ENCODE results near the gene MARCHF5.
A peak's percentile ranks its signal among the peaks of the same experiment; 100 is the strongest.

The MARCHF5 gene

GRCh38 chr10:92290837-92291615 is at the start of gene MARCHF5, which contains the start of gene CPEB3:
TSS of gene MARCHF5 (plus strand) at chr10:92291167. CDS start at chr10:92291495, 328 bp downstream.
TSS of gene CPEB3 (minus strand) at chr10:92291078. CDS start at chr10:92240350, 50,728 bp downstream.
- Mint-ChIP-seq H3K36me3 (ENCODE audit: low read depth) (peaks cover 34% of the 10 kb centered on the region), H3K4me1 (ENCODE audit: low read depth) (peaks cover 21% of the 10 kb centered on the region), H3K4me3 (peak within 1 kb of the TSS; percentile 88), H3K9me3 (no peaks in the 10 kb centered on the region), H3K27ac (peak within 1 kb of the TSS; percentile 92), H3K27me3 (no peaks in the 10 kb centered on the region)
- intact Hi-C loops (cut with micrococcal nuclease): loop anchor here (1.0 to 10.0 kb wide), 5 partner anchors 23 to 301 kb away; partner anchors contain the start of gene KIF11

- Mint-ChIP-seq H3K4me1 (ENCODE audit: low read depth) (peaks cover 47% of the 10 kb centered on the region), H3K27ac (peak overlapping the region; percentile 97)
These were observed 49.5 kb upstream of the MARCHF5 start for GRCh38 chr10:92241501-92241900.

GRCh38 chr10:92242380-92242779 is 48.6 kb upstream of the MARCHF5 start:
- Mint-ChIP-seq H3K9me3 (no peaks in the 10 kb centered on the region), H3K4me1 (ENCODE audit: low read depth) (peaks cover 41% of the 10 kb centered on the region), H3K4me3 (no peak overlapping the region), H3K36me3 (ENCODE audit: low read depth) (peaks cover 28% of the 10 kb centered on the region), H3K27me3 (no peaks in the 10 kb centered on the region), H3K27ac (no peak overlapping the region)
- intact Hi-C loops (cut with micrococcal nuclease): loop anchor here (2.0 kb wide), 1 partner anchor 48 kb away; the partner anchor contains the start of genes CPEB3 and MARCHF5

More at GRCh38 chr10:92241501-92241900, 49.5 kb upstream of the MARCHF5 start:
- no peaks in the 10 kb centered on the region for H3K9me3 Mint-ChIP-seq
- H3K36me3 Mint-ChIP-seq (ENCODE audit: low read depth): peaks cover 32% of the 10 kb centered on the region
- intact Hi-C loops (cut with micrococcal nuclease): loop anchor here (2.0 kb wide), 1 partner anchor 31 kb away; no protein-coding TSS in a partner anchor
- H3K27me3 Mint-ChIP-seq: no peaks in the 10 kb centered on the region
- H3K4me3 Mint-ChIP-seq: no peak overlapping the region

- no peaks in the 10 kb centered on the region for H3K9me3 Mint-ChIP-seq
- H3K27ac Mint-ChIP-seq: peak overlapping the region; percentile 80
- peak overlapping the region; percentile 59 for H3K4me3 Mint-ChIP-seq
- H3K27me3 Mint-ChIP-seq: no peaks in the 10 kb centered on the region
- H3K36me3 Mint-ChIP-seq (ENCODE audit: low read depth): peaks cover 25% of the 10 kb centered on the region
- intact Hi-C loops (cut with micrococcal nuclease): loop anchor here (2.0 kb wide), 1 partner anchor 48 kb away; the partner anchor contains the start of genes CPEB3 and MARCHF5
- peaks cover 34% of the 10 kb centered on the region for H3K4me1 Mint-ChIP-seq (ENCODE audit: low read depth)
These were observed 47.9 kb upstream of the MARCHF5 start for GRCh38 chr10:92242910-92243671.

- Mint-ChIP-seq H3K27ac (no peak overlapping the region), H3K27me3 (no peaks in the 10 kb centered on the region), H3K9me3 (no peaks in the 10 kb centered on the region), H3K36me3 (ENCODE audit: low read depth) (peaks cover 12% of the 10 kb centered on the region), H3K4me1 (ENCODE audit: low read depth) (peaks cover 21% of the 10 kb centered on the region), H3K4me3 (no peak overlapping the region)
- intact Hi-C loops (cut with micrococcal nuclease): no loop called here
These were observed 46.2 kb upstream of the MARCHF5 start for GRCh38 chr10:92244796-92245195.

GRCh38 chr10:92248566-92248965 is 42.4 kb upstream of the MARCHF5 start:
- Mint-ChIP-seq H3K4me3 (no peak overlapping the region), H3K36me3 (ENCODE audit: low read depth) (no peaks in the 10 kb centered on the region), H3K9me3 (no peaks in the 10 kb centered on the region), H3K4me1 (ENCODE audit: low read depth) (peaks cover 7% of the 10 kb centered on the region), H3K27me3 (no peaks in the 10 kb centered on the region), H3K27ac (no peak overlapping the region)
- intact Hi-C loops (cut with micrococcal nuclease): no loop called here

GRCh38 chr10:92263396-92263795 is 27.6 kb upstream of the MARCHF5 start:
- peaks cover 7% of the 10 kb centered on the region for H3K36me3 Mint-ChIP-seq (ENCODE audit: low read depth)
- intact Hi-C loops (cut with micrococcal nuclease): no loop called here
- H3K9me3 Mint-ChIP-seq: no peaks in the 10 kb centered on the region

GRCh38 chr10:92264249-92264648 is 26.7 kb upstream of the MARCHF5 start:
- no peaks in the 10 kb centered on the region for H3K9me3 Mint-ChIP-seq
- no peaks in the 10 kb centered on the region for H3K27me3 Mint-ChIP-seq
- H3K27ac Mint-ChIP-seq: no peak overlapping the region
- intact Hi-C loops (cut with micrococcal nuclease): no loop called here
- H3K36me3 Mint-ChIP-seq (ENCODE audit: low read depth): peaks cover 7% of the 10 kb centered on the region
- peaks cover 26% of the 10 kb centered on the region for H3K4me1 Mint-ChIP-seq (ENCODE audit: low read depth)
- no peak overlapping the region for H3K4me3 Mint-ChIP-seq

More at GRCh38 chr10:92263396-92263795, 27.6 kb upstream of the MARCHF5 start:
- Mint-ChIP-seq H3K27ac (no peak overlapping the region), H3K4me1 (ENCODE audit: low read depth) (peaks cover 21% of the 10 kb centered on the region), H3K4me3 (no peak overlapping the region), H3K27me3 (no peaks in the 10 kb centered on the region)

- H3K4me1 Mint-ChIP-seq (ENCODE audit: low read depth): peaks cover 37% of the 10 kb centered on the region
- intact Hi-C loops (cut with micrococcal nuclease): no loop called here
- no peaks in the 10 kb centered on the region for H3K9me3 Mint-ChIP-seq
- H3K27me3 Mint-ChIP-seq: no peaks in the 10 kb centered on the region
- H3K27ac Mint-ChIP-seq: peak overlapping the region; percentile 42
- H3K4me3 Mint-ChIP-seq: no peak overlapping the region
- H3K36me3 Mint-ChIP-seq (ENCODE audit: low read depth): peaks cover 7% of the 10 kb centered on the region
These were observed 25.2 kb upstream of the MARCHF5 start for GRCh38 chr10:92265687-92266258.

GRCh38 chr10:92267343-92267742 is 23.6 kb upstream of the MARCHF5 start:
- H3K36me3 Mint-ChIP-seq (ENCODE audit: low read depth): peaks cover 7% of the 10 kb centered on the region
- peak overlapping the region; percentile 14 for H3K27ac Mint-ChIP-seq
- no peaks in the 10 kb centered on the region for H3K27me3 Mint-ChIP-seq
- peaks cover 37% of the 10 kb centered on the region for H3K4me1 Mint-ChIP-seq (ENCODE audit: low read depth)
- no peaks in the 10 kb centered on the region for H3K9me3 Mint-ChIP-seq
- intact Hi-C loops (cut with micrococcal nuclease): no loop called here
- H3K4me3 Mint-ChIP-seq: no peak overlapping the region

GRCh38 chr10:92268748-92269147 is 22.2 kb upstream of the MARCHF5 start:
- H3K9me3 Mint-ChIP-seq: no peaks in the 10 kb centered on the region
- H3K27ac Mint-ChIP-seq: peak overlapping the region; percentile 70
- peaks cover 7% of the 10 kb centered on the region for H3K36me3 Mint-ChIP-seq (ENCODE audit: low read depth)
- H3K4me3 Mint-ChIP-seq: no peak overlapping the region
- H3K4me1 Mint-ChIP-seq (ENCODE audit: low read depth): peaks cover 37% of the 10 kb centered on the region
- no peaks in the 10 kb centered on the region for H3K27me3 Mint-ChIP-seq
- intact Hi-C loops (cut with micrococcal nuclease): loop anchor here (1.0 kb wide), 1 partner anchor 23 kb away; the partner anchor contains the start of genes CPEB3 and MARCHF5

GRCh38 chr10:92274071-92274470 is 16.9 kb upstream of the MARCHF5 start:
- Mint-ChIP-seq H3K27ac (no peak overlapping the region), H3K36me3 (ENCODE audit: low read depth) (no peaks in the 10 kb centered on the region), H3K4me1 (ENCODE audit: low read depth) (peaks cover 13% of the 10 kb centered on the region), H3K27me3 (no peaks in the 10 kb centered on the region), H3K9me3 (no peaks in the 10 kb centered on the region), H3K4me3 (no peak overlapping the region)
- intact Hi-C loops (cut with micrococcal nuclease): no loop called here

- Mint-ChIP-seq H3K27me3 (no peaks in the 10 kb centered on the region), H3K4me1 (ENCODE audit: low read depth) (peaks cover 19% of the 10 kb centered on the region), H3K36me3 (ENCODE audit: low read depth) (no peaks in the 10 kb centered on the region), H3K9me3 (no peaks in the 10 kb centered on the region), H3K27ac (peak overlapping the region; percentile 64), H3K4me3 (no peak overlapping the region)
- intact Hi-C loops (cut with micrococcal nuclease): no loop called here
These were observed 11.8 kb upstream of the MARCHF5 start for GRCh38 chr10:92278996-92279696.
